CD4-positive, alpha-beta memory T cell (primary cell): ENCODE data around the gene ARHGEF38. TPM values are rescaled to one million over a fixed set of nuclear protein-coding genes. Genes with fewer than 3 reads are reported as not detected.
"Not testable (repeated sequence)": the region's sequence is repeated elsewhere in the genome, so short reads cannot be mapped to it uniquely, and the experiment has no call there.

ENCODE experiments used
- CTCF ChIA-PET: fragments of 350-600 bp; sonication (Branson Sonifier 250); formaldehyde crosslinking; loops from one replicate; lab custom pipeline; 2021; ENCODE audit warnings: inconsistent platforms; ENCODE audit not compliant: partially characterized antibody; lab: Charles Lee
- POLR2A ChIA-PET: fragments of 350-600 bp; sonication (Branson Sonifier 250); formaldehyde crosslinking; loops from one replicate; lab custom pipeline; 2021; ENCODE audit not compliant: partially characterized antibody; lab: Charles Lee
- DNase-seq, 5 donors: peaks; one replicate each; pipeline versions ENCODE4 v3.0.0 to v3.0.0-alpha.2; 2020 to 2022; ENCODE audit warnings: mixed read lengths in 1 of 5
- H3K27ac ChIP-seq: one replicate; pipeline ENCODE4 v1.7.0; 2013; ENCODE audit warnings: low read depth, low read length
- H3K27me3 ChIP-seq: 2 replicates; pipeline ENCODE4 v1.7.0; 2013; ENCODE audit warnings: mild to moderate bottlenecking, low read length, moderate library complexity; ENCODE audit not compliant: insufficient read depth
- H3K36me3 ChIP-seq: 2 replicates; pipeline ENCODE4 v1.7.0; 2013; ENCODE audit warnings: mild to moderate bottlenecking, low read length, moderate library complexity; ENCODE audit not compliant: insufficient read depth
- H3K4me1 ChIP-seq: 2 replicates; pipeline ENCODE4 v1.7.0; 2013; ENCODE audit warnings: mild to moderate bottlenecking, low read length, moderate library complexity; ENCODE audit not compliant: insufficient read depth
- H3K4me3 ChIP-seq, 2 donors: one replicate each; pipeline ENCODE4 v1.7.0; 2013; ENCODE audit warnings: low read length in 2 of 2, mild to moderate bottlenecking in 1 of 2
- H3K9me3 ChIP-seq, 2 donors: one replicate each; pipeline ENCODE4 v1.7.0; 2013; ENCODE audit warnings: low read length in 2 of 2, control low read depth in 1 of 2; ENCODE audit not compliant: control insufficient read depth in 1 of 2
- H3K27ac Mint-ChIP-seq, 7 donors: one replicate each; pipeline ENCODE4 v1.8.0; 2020 to 2021; ENCODE audit warnings: mixed read lengths in 7 of 7, mild to moderate bottlenecking in 6 of 7, inconsistent platforms in 3 of 7, moderate library complexity in 3 of 7
- H3K27me3 Mint-ChIP-seq, 2 donors: one replicate each; pipeline ENCODE4 v1.8.0; 2020 to 2021; ENCODE audit warnings: mixed read lengths in 2 of 2
- H3K36me3 Mint-ChIP-seq, 2 donors: one replicate each; pipeline ENCODE4 v1.8.0; 2020 to 2021; ENCODE audit warnings: mixed read lengths in 2 of 2, inconsistent platforms in 1 of 2, mild to moderate bottlenecking in 1 of 2
- H3K4me1 Mint-ChIP-seq, 4 donors: one replicate each; pipeline ENCODE4 v1.8.0; 2020 to 2021; ENCODE audit warnings: mixed read lengths in 4 of 4, mild to moderate bottlenecking in 1 of 4
- H3K4me3 Mint-ChIP-seq, 8 donors: one replicate each; pipeline ENCODE4 v1.8.0; 2020 to 2021; ENCODE audit warnings: mixed read lengths in 8 of 8, mild to moderate bottlenecking in 7 of 8, moderate library complexity in 6 of 8, inconsistent platforms in 3 of 8
- H3K9me3 Mint-ChIP-seq, 8 donors: one replicate each; pipeline ENCODE4 v1.8.0; 2020 to 2021; ENCODE audit warnings: mixed read lengths in 8 of 8, mild to moderate bottlenecking in 5 of 8, inconsistent platforms in 3 of 8, moderate library complexity in 1 of 8
- intact Hi-C: fragments of 100-400 bp; cut with micrococcal nuclease; formaldehyde crosslinking; loops from one replicate; pipeline ENCODE4 v1.15.1; 2023
- polyA plus RNA-seq, 2 donors: library from polyadenylated mRNA; unstranded; fragments of 300-500 nt; fragmentation: Illumina TruSeq; gene quantifications; one replicate each; pipeline ENCODE4 v1.2.3, GENCODE V29; 2021
- total RNA-seq, 2 experiments: library from RNA; stranded (reverse); gene quantifications; one replicate each; pipeline ENCODE4 v1.2.3, GENCODE V29; 2021

ARHGEF38 gene
- total and polyA plus RNA-seq, 4 experiments from 2014 or later, result 0.30 TPM; not detected in 3

DNA sequence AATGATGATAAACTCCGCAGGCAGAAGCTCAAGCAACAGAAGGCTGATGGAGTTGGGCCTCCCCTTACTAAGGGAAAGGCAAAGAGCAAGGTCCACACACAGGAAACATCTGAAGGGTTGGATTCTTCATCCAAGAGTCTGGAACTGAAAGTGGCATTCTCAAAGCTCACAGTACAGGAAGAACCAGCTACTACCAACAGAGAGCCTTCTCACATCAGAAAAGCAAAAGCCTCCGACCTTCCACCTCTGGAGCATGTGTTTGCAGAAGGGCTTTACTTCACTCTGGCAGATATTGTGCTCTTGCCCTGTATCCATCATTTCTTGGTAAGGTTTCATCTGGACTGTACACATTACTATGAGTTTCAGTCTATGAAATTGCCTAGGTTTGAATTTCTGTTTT lies 166.8 kb downstream of the ARHGEF38 start:
- Histone ChIP-seq H3K36me3 (no peaks in the 10 kb centered on the region), H3K9me3 (no peaks in the 10 kb centered on the region), H3K4me3 (no peak overlapping the region), H3K4me1 (peaks cover 4% of the 10 kb centered on the region), H3K27ac (no peak overlapping the region), H3K27me3 (no peaks in the 10 kb centered on the region)
- Mint-ChIP-seq H3K27me3 (no peaks in the 10 kb centered on the region), H3K36me3 (peaks cover 1 to 6% of the 10 kb centered on the region in 2 donors), H3K9me3 (no peaks in the 10 kb centered on the region), H3K27ac (peak overlapping the region in 1 of 7 donors; percentile 2), H3K4me3 (no peak overlapping the region), H3K4me1 (peaks cover 0 to 2% (median 1%) of the 10 kb centered on the region in 4 donors)
- POLR2A ChIA-PET, result interaction anchor here (1.4 kb wide), 1 partner anchor 11 kb away, joined by 3 read pairs; the partner anchor contains the start of genes GSTCD and INTS12
- CTCF ChIA-PET, result interaction anchor here (0.9 to 1.5 kb wide), 2 partner anchors 9 to 11 kb away, joined by 3 to 4 read pairs; partner anchors contain the start of genes GSTCD and INTS12
- intact Hi-C loops, result no loop called here
- no peak for DNase-seq

DNA sequence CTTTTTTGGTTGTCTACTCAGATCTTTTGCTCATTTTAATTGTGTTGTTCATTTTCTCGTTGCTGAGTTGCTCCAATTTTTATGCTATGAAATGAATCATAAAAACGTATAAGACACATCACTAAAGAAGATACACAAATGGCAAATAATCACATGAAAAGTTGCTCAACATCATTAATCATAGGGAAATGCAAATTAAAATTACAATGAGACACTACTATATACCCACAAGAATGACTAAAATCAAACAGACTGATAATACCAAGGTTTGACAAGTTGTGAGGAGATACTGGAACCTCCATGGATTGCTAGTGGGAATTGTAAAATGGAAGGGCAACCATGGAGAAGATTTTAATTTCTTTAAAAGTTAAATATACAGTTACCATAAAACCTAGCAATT lies 173.2 kb downstream of the ARHGEF38 start:
- no peaks in the 10 kb centered on the region for H3K36me3 ChIP-seq
- no peak overlapping the region for H3K27ac ChIP-seq
- intact Hi-C loops, result no loop called here
- no peak overlapping the region for H3K4me3 ChIP-seq
- H3K27me3 ChIP-seq, result no peaks in the 10 kb centered on the region
- H3K27me3 Mint-ChIP-seq, result no peaks in the 10 kb centered on the region
- no peaks in the 10 kb centered on the region for H3K4me1 Mint-ChIP-seq
- H3K36me3 Mint-ChIP-seq, result peaks cover 12 to 14% of the 10 kb centered on the region in 2 donors
- CTCF ChIA-PET, result no interaction called here
- H3K4me1 ChIP-seq, result no peaks in the 10 kb centered on the region
- DNase-seq, result no peak
- no peak overlapping the region for H3K4me3 Mint-ChIP-seq
- no peak overlapping the region for H3K27ac Mint-ChIP-seq
- peaks cover 0 to 8% (median 3%) of the 10 kb centered on the region in 8 donors for H3K9me3 Mint-ChIP-seq
- POLR2A ChIA-PET, result no interaction called here
- no peaks in the 10 kb centered on the region for H3K9me3 ChIP-seq

DNA sequence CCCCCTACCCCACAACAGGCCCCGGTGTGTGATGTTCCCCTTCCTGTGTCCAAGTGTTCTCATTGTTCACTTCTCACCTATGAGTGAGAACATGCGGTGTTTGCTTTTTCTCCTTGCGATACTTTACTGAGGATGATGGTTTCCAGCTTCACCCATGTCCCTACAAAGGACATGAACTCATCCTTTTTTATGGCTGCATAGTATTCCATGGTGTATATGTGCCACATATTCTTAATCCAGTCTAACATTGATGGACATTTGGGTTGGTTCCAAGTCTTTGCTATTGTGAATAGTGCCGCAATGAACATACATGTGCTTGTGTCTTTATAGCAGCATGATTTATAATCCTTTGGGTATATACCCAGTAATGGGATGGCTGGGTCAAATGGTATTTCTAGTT lies 177.5 kb downstream of the ARHGEF38 start:
- not testable (repeated sequence) for H3K4me3 Mint-ChIP-seq, H3K27me3 Mint-ChIP-seq

More for the DNA sequence above, 177.5 kb downstream of the ARHGEF38 start:
- DNase-seq, H3K4me1 ChIP-seq, CTCF ChIA-PET, intact Hi-C loops, H3K36me3 ChIP-seq, H3K27ac Mint-ChIP-seq, H3K27ac ChIP-seq, H3K9me3 ChIP-seq, POLR2A ChIA-PET, H3K27me3 ChIP-seq, H3K4me3 ChIP-seq, H3K4me1 Mint-ChIP-seq: not testable (repeated sequence)
- peaks cover 42 to 50% of the 10 kb centered on the region in 2 donors for H3K36me3 Mint-ChIP-seq
- H3K9me3 Mint-ChIP-seq, result peaks cover 0 to 19% (median 6%) of the 10 kb centered on the region in 8 donors

Other genes with a start within 250 kb of the ARHGEF38 start
- gene PPA2, start 78.6 kb upstream of the ARHGEF38 start, total RNA-seq, result 10 to 100 TPM; 56.3 to 59.7 TPM
- 100 to 1,000 TPM; 129 to 160 TPM for gene PPA2, start 78.6 kb upstream of the ARHGEF38 start, polyA plus RNA-seq
- 10 to 100 TPM; 16.6 to 17.5 TPM for gene INTS12, start 156.1 kb downstream of the ARHGEF38 start, total RNA-seq
- 10 to 100 TPM; 29.5 TPM for gene INTS12, start 156.1 kb downstream of the ARHGEF38 start, polyA plus RNA-seq
- gene GSTCD, start 156.2 kb downstream of the ARHGEF38 start, total RNA-seq, result 1 to 10 TPM; 4.7 to 5.0 TPM
- gene GSTCD, start 156.2 kb downstream of the ARHGEF38 start, polyA plus RNA-seq, result 1 to 10 TPM in 1 of 2 donors, under 1 TPM in 1; 0.64 to 2.8 TPM